Measurements from ENCODE around the gene OR9A4.

- TF ChIP-seq, protein P1, sequence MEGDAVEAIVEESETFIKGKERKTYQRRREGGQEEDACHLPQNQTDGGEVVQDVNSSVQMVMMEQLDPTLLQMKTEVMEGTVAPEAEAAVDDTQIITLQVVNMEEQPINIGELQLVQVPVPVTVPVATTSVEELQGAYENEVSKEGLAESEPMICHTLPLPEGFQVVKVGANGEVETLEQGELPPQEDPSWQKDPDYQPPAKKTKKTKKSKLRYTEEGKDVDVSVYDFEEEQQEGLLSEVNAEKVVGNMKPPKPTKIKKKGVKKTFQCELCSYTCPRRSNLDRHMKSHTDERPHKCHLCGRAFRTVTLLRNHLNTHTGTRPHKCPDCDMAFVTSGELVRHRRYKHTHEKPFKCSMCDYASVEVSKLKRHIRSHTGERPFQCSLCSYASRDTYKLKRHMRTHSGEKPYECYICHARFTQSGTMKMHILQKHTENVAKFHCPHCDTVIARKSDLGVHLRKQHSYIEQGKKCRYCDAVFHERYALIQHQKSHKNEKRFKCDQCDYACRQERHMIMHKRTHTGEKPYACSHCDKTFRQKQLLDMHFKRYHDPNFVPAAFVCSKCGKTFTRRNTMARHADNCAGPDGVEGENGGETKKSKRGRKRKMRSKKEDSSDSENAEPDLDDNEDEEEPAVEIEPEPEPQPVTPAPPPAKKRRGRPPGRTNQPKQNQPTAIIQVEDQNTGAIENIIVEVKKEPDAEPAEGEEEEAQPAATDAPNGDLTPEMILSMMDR (IDR thresholded peaks at IDR 0.05; ENCODE audit: low read depth, low read length, poor library complexity, severe bottlenecking), result no peak
- no peak for TF ChIP-seq EZH2phosphoT487 (IDR thresholded peaks at IDR 0.05; ENCODE audit: borderline replicate concordance, low read length)
Observed at GRCh38 chr7:141930211-141930610, 14.0 kb downstream of the OR9A4 start.
